K562 (cell line): Measurements from ENCODE around the gene COL20A1. TPM values are rescaled to one million over a fixed set of nuclear protein-coding genes. Genes with fewer than 3 reads are reported as not detected.

Experiments used
- ATAC-seq: fragments of 200-7000 bp; cut with Tn5 transposase; 3 replicates; pipeline ENCODE4 v1.9.1; 2020; ENCODE audit warnings: moderate library complexity
- BruUV-seq: library from RNA; stranded (reverse); fragments of 400-500 nt; replicated peaks from 2 replicates; lab custom pipeline; 2021; lab: Mats Ljungman, UMichigan
- CTCF ChIA-PET: fragments of 300-600 bp; formaldehyde crosslinking; extraction: SDS; loops from one replicate; lab custom pipeline; 2021; ENCODE audit warnings: low intra/inter-chr PET ratio; lab: Yijun Ruan, JAX
- POLR2A ChIA-PET: fragments of 300-600, 350-650 bp; sonication (Branson Sonifier 250); formaldehyde crosslinking; extraction: SDS; loops from one replicate; lab custom pipeline; 2021; ENCODE audit warnings: antibody characterized with exemption, inconsistent platforms; lab: Yijun Ruan, JAX
- DNase-seq, 4 experiments: peaks; one replicate each; pipeline versions ENCODE4 v3.0.0 to v3.0.0-alpha.2; 2011 to 2018; ENCODE audit warnings: low spot score in 3 of 4, mixed read lengths in 3 of 4; ENCODE audit errors: extremely low read depth in 1 of 4
- FAIRE-seq: peaks from 2 replicates; lab custom pipeline; 2011; peaks lifted over from hg19 to GRCh38; lab: Jason Lieb, UNC
- H2AFZ ChIP-seq: 2 replicates; pipeline ENCODE4 v1.6.0; 2011; ENCODE audit warnings: low read depth, low read length, control low read depth, inconsistent platforms
- H3K27ac ChIP-seq: fragments of 200-600 bp; 3 replicates; pipeline ENCODE4 v1.8.0; 2011; ENCODE audit warnings: low read depth, mild to moderate bottlenecking, control low read depth, inconsistent platforms, low read length, moderate library complexity, mixed read lengths; ENCODE audit errors: extremely low read depth
- H3K27me3 ChIP-seq, 2 experiments: fragments of 300-600 bp in 1 of 2; 2 replicates in 1 of 2; 3 replicates in 1 of 2; pipeline versions ENCODE4 v1.6.0 to v1.8.0; 2011; ENCODE audit warnings: inconsistent platforms in 2 of 2, low read length in 2 of 2, mild to moderate bottlenecking in 1 of 2, mixed read lengths in 1 of 2, moderate library complexity in 1 of 2; ENCODE audit not compliant: control insufficient read depth in 2 of 2, insufficient read depth in 2 of 2
- H3K36me3 ChIP-seq: fragments of 300-600 bp; 3 replicates; pipeline ENCODE4 v1.8.0; 2011; ENCODE audit warnings: mild to moderate bottlenecking, low read length, inconsistent platforms; ENCODE audit not compliant: control insufficient read depth, insufficient read depth
- H3K4me1 ChIP-seq, 2 experiments: fragments of 200-600 bp in 1 of 2; replicated peaks in 1 of 2; 2 replicates in 1 of 2; 3 replicates in 1 of 2; pipeline versions ENCODE4 v1.5.1 to v1.8.0; 2011; ENCODE audit warnings: inconsistent platforms in 2 of 2, low read length in 2 of 2, mild to moderate bottlenecking in 1 of 2, mixed read lengths in 1 of 2, moderate library complexity in 1 of 2; ENCODE audit not compliant: control insufficient read depth in 2 of 2, insufficient read depth in 2 of 2
- H3K4me2 ChIP-seq: 2 replicates; pipeline ENCODE4 v1.6.1; 2011; ENCODE audit warnings: low read length, control low read depth, inconsistent platforms, mixed read lengths; ENCODE audit not compliant: insufficient read depth
- H3K4me3 ChIP-seq: fragments of 200-600 bp; sonication (generic), shearing (Covaris generic); 2 replicates; pipeline ENCODE4 v1.5.1; 2016; ENCODE audit warnings: control low read depth, inconsistent platforms
- H3K79me2 ChIP-seq: fragments of 200-600 bp; 3 replicates; pipeline ENCODE4 v1.8.0; 2011; ENCODE audit warnings: low read length, inconsistent platforms; ENCODE audit not compliant: control insufficient read depth, insufficient read depth
- H3K9ac ChIP-seq, 2 experiments: 2 replicates each; pipeline versions ENCODE4 v1.6.0 to v1.6.1; 2011; ENCODE audit warnings: low read depth in 2 of 2, low read length in 2 of 2, control low read depth in 1 of 2, inconsistent platforms in 1 of 2, mild to moderate bottlenecking in 1 of 2, mixed read lengths in 1 of 2; ENCODE audit not compliant: insufficient read depth in 1 of 2
- H3K9me1 ChIP-seq: one replicate; pipeline ENCODE4 v1.6.0; 2011; ENCODE audit warnings: inconsistent platforms, mild to moderate bottlenecking, low read length, moderate library complexity; ENCODE audit not compliant: control insufficient read depth, insufficient read depth
- H3K9me3 ChIP-seq: replicated peaks from 2 replicates; pipeline ENCODE4 v1.5.1; 2011; ENCODE audit warnings: low read depth, low read length, inconsistent platforms; ENCODE audit not compliant: control insufficient read depth, insufficient read depth
- H4K20me1 ChIP-seq: replicated peaks from 2 replicates; pipeline ENCODE4 v1.6.1; 2011; ENCODE audit warnings: low read length, inconsistent platforms, mixed read lengths; ENCODE audit not compliant: control insufficient read depth, insufficient read depth
- MCM7 ChIP-seq, 2 experiments: fragments of 450-650 bp; IDR thresholded peaks; 2 replicates each; pipeline ENCODE4 v1.6.1; 2016 to 2018
- RB1 ChIP-seq: fragments of 450-650 bp; IDR thresholded peaks from 2 replicates; pipeline ENCODE4 v1.6.1; 2017; ENCODE audit warnings: low read depth, mild to moderate bottlenecking
- REST ChIP-seq, 2 experiments: fragments of 450-650 bp; formaldehyde crosslinking in 1 of 2; IDR thresholded peaks; 2 replicates each; pipeline versions ENCODE4 v1.4.0 to v1.6.1; 2014 to 2020; ENCODE audit warnings: mild to moderate bottlenecking in 2 of 2, borderline replicate concordance in 1 of 2, low read depth in 1 of 2
- SLC30A9 ChIP-seq: fragments of 250-450 bp; sonication (Bioruptor Pico); IDR thresholded peaks from 2 replicates; pipeline ENCODE4 v1.8.0; 2022; ENCODE audit warnings: mild to moderate bottlenecking, moderate library complexity
- VEZF1 ChIP-seq: fragments of 200-800 bp; sonication (Bioruptor generic); IDR thresholded peaks from 2 replicates; pipeline ENCODE4 v1.6.1; 2017; ENCODE audit warnings: missing genetic modification characterization, missing compliant biosample characterization
- ZKSCAN8 ChIP-seq: fragments of 200-800 bp; sonication (Bioruptor generic); IDR thresholded peaks from 2 replicates; pipeline ENCODE4 v1.6.1; 2016; ENCODE audit warnings: missing genetic modification characterization, missing compliant biosample characterization
- ZNF165 ChIP-seq: fragments of 250-450 bp; sonication (Bioruptor Pico); IDR thresholded peaks from 2 replicates; pipeline ENCODE4 v1.4.0; 2020; ENCODE audit warnings: borderline replicate concordance
- ZNF311 ChIP-seq: fragments of 250-450 bp; sonication (Bioruptor Pico); IDR thresholded peaks from 2 replicates; pipeline ENCODE4 v1.4.0; 2020; ENCODE audit warnings: mild to moderate bottlenecking, moderate library complexity
- ZNF655 ChIP-seq: fragments of 250-450 bp; sonication (Bioruptor Pico); IDR thresholded peaks from 2 replicates; pipeline ENCODE4 v1.5.0; 2021
- WGBS: fragments of 100-300 bp; shearing (Covaris generic); methylation state at CpG from one replicate; pipeline ENCODE4 v1.1.6; 2016; ENCODE audit warnings: low coverage, mixed read lengths; ENCODE audit not compliant: insufficient coverage; ENCODE audit errors: missing lambda C conversion rate; 5-methylcytosine and 5-hydroxymethylcytosine counted together
- in situ Hi-C: fragments of 300-500 bp; cut with MboI; formaldehyde crosslinking; loops from 4 replicates; pipeline ENCODE4 v1.15.0; 2018; ENCODE audit warnings: inconsistent platforms, mixed read lengths
- intact Hi-C: fragments of 100-400 bp; cut with micrococcal nuclease; formaldehyde crosslinking; loops from 2 replicates; pipeline ENCODE4 v1.14.2; 2022
- polyA plus RNA-seq, 8 experiments: library from polyadenylated mRNA; depleted of rRNA in 4 of 8; stranded (reverse) in 5 of 8; unstranded in 3 of 8; fragments of >200 nt; fragmentation: Nextera tagmentation in 2 of 8; fragmentation: Illumina TruSeq in 1 of 8; extraction: Ambion mirVana in 2 of 8; extraction: Trizol in 1 of 8; gene quantifications; 2 replicates each; pipeline versions ENCODE4 v1.2.1 to v1.2.3, GENCODE V29; 2011 to 2014; ENCODE audit warnings: inconsistent platforms in 1 of 8, missing spikeins in 1 of 8
- total RNA-seq, 7 experiments: library from RNA; depleted of rRNA in 6 of 7; stranded (reverse); fragments of >200 nt in 6 of 7; fragmentation: Illumina TruSeq in 2 of 7; extraction: Trizol in 2 of 7; gene quantifications; 2 replicates each; pipeline versions ENCODE4 v1.2.1 to v1.2.3, GENCODE V29; 2011 to 2021; ENCODE audit warnings: low replicate concordance in 1 of 7

The COL20A1 gene
- total and polyA plus RNA-seq, 9 of the 15 experiments (the other 6 are each of a cell fraction or from before 2014, with no cell fraction given): not detected

- CTCF ChIA-PET: no interaction called here
- TF ChIP-seq SLC30A9 (CRISPR knock-in tag) (no peak), ZNF165 (CRISPR knock-in tag) (no peak), REST (IDR thresholded peaks at IDR 0.05; ENCODE audit: borderline replicate concordance) (no peak), REST (CRISPR knock-in tag; IDR thresholded peaks at IDR 0.05; ENCODE audit: low read depth) (no peak), ZNF655 (no peak), MCM7 (IDR thresholded peaks at IDR 0.05) (no peak), ZNF311 (CRISPR knock-in tag) (no peak), VEZF1 (CRISPR knock-in tag) (no peak), RB1 (no peak), ZKSCAN8 (CRISPR knock-in tag) (no peak)
Observed at GRCh38 chr20:63336232-63336752, 43.3 kb downstream of the COL20A1 start.

More at GRCh38 chr20:63336232-63336752, 43.3 kb downstream of the COL20A1 start:
- intact Hi-C loops: no loop called here
- POLR2A ChIA-PET: no interaction called here
- Histone ChIP-seq H3K9ac (no peak overlapping the region), H3K4me3 (no peak overlapping the region), H3K4me1 (0 out of 5 replicates have a peak, but pooled peaks cover 0 to 4% of the 10 kb centered on the region in 2 experiments), H3K4me2 (no peak overlapping the region), H2AFZ (no peak overlapping the region), H3K27ac (no peak overlapping the region), H3K9me1 (no peaks in the 10 kb centered on the region), H3K27me3 (peaks cover 3 to 26% of the 10 kb centered on the region in 2 experiments; a peak in 4 of 5 replicates), H3K36me3 (no peaks in the 10 kb centered on the region), H3K79me2 (no peaks in the 10 kb centered on the region), H3K9me3 (peaks cover 9% of the 10 kb centered on the region; the same call in 1 of the 2 replicates), H4K20me1 (no peaks in the 10 kb centered on the region)
- BruUV-seq: no TSS peak
- DNase-seq (no peak), ATAC-seq (no peak), FAIRE-seq (no peak)
- WGBS: 36% methylated on average over 27 of the region's 29 CpGs
- in situ Hi-C loops: no loop called here
